Suprapubic skin (tissue), 3 donors: ENCODE measurements around the gene VWF.

Experiments
- EP300 ChIP-seq: sonication (generic); formaldehyde crosslinking; IDR thresholded peaks from one replicate; pipeline ENCODE4 v1.6.1; 2017; ENCODE audit warnings: antibody characterized with exemption
- POLR2A ChIP-seq, 2 donors: fragments of 450-650 bp; IDR thresholded peaks; one replicate each; pipeline ENCODE4 v1.6.1; 2017; ENCODE audit warnings: antibody characterized with exemption in 2 of 2, mild to moderate bottlenecking in 2 of 2, moderate library complexity in 2 of 2
- TF ChIP-seq, protein P1 (sequence below), 2 donors: fragments of 200-600 bp in 1 of 2; fragments of 450-650 bp in 1 of 2; sonication (generic) in 1 of 2; IDR thresholded peaks; one replicate each; pipeline ENCODE4 v1.5.1; 2016 to 2019; ENCODE audit warnings: antibody characterized with exemption in 2 of 2, mild to moderate bottlenecking in 1 of 2, moderate library complexity in 1 of 2

DNA sequence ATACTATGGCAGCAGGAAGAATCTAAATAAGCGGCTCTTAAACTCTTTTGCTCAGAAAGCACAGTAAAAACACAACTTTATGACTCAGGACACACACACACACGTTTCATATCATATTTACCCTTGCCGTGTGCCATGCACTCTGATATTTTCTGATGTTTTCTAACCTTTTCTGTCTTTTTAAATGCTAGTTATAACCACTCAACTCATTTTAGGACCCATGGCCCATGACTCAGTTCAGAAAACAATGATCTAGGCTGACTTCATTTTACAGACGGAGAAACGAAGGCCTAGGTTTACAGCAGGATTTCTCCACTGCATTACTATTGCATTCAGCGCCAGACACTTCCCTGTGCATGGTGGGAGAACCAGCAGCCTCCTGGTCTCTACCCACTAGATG is 9.1 kb downstream of the VWF start:
- TF ChIP-seq, protein P1, sequence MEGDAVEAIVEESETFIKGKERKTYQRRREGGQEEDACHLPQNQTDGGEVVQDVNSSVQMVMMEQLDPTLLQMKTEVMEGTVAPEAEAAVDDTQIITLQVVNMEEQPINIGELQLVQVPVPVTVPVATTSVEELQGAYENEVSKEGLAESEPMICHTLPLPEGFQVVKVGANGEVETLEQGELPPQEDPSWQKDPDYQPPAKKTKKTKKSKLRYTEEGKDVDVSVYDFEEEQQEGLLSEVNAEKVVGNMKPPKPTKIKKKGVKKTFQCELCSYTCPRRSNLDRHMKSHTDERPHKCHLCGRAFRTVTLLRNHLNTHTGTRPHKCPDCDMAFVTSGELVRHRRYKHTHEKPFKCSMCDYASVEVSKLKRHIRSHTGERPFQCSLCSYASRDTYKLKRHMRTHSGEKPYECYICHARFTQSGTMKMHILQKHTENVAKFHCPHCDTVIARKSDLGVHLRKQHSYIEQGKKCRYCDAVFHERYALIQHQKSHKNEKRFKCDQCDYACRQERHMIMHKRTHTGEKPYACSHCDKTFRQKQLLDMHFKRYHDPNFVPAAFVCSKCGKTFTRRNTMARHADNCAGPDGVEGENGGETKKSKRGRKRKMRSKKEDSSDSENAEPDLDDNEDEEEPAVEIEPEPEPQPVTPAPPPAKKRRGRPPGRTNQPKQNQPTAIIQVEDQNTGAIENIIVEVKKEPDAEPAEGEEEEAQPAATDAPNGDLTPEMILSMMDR (IDR thresholded peaks at IDR 0.05), result no peak
- TF ChIP-seq POLR2A (IDR thresholded peaks at IDR 0.05), result no peak
- no peak for TF ChIP-seq EP300
